Upper lobe of right lung (tissue), 1 donor: ENCODE data around the gene CDK5R1. TPM values are rescaled to one million over a fixed set of nuclear protein-coding genes. Genes with fewer than 3 reads are reported as not detected.
A peak's percentile ranks its signal among the peaks of the same experiment; 100 is the strongest.

ENCODE experiments used
- ATAC-seq: fragments of 200-7000 bp; cut with Tn5 transposase; one replicate; pipeline ENCODE4 v1.9.1; 2020; ENCODE audit warnings: mild to moderate bottlenecking, moderate library complexity
- DNase-seq: peaks from one replicate; pipeline ENCODE4 v3.0.0-alpha.2; 2020
- H3K27ac ChIP-seq: fragments of 200-600 bp; one replicate; pipeline ENCODE4 v1.8.0; 2022
- H3K27me3 ChIP-seq: fragments of 200-600 bp; one replicate; pipeline ENCODE4 v1.8.0; 2022; ENCODE audit warnings: mild to moderate bottlenecking
- H3K36me3 ChIP-seq: fragments of 200-600 bp; one replicate; pipeline ENCODE4 v1.8.0; 2022
- H3K4me1 ChIP-seq: fragments of 200-600 bp; one replicate; pipeline ENCODE4 v1.8.0; 2022
- H3K4me3 ChIP-seq: fragments of 200-600 bp; one replicate; pipeline ENCODE4 v1.8.0; 2022; ENCODE audit warnings: mild to moderate bottlenecking
- H3K9me3 ChIP-seq: fragments of 200-600 bp; one replicate; pipeline ENCODE4 v1.8.0; 2022
- intact Hi-C: fragments of 100-400 bp; cut with DNase I; formaldehyde crosslinking; loops from one replicate; pipeline ENCODE4 v1.11.0; 2022
- total RNA-seq: library from RNA; stranded (reverse); fragmentation: NEBNext Ultra II Directional; extraction: Animal tissue kit (Norgen Biotek cat#: 25700); gene quantifications from one replicate; pipeline ENCODE4 v1.2.1, GENCODE V29; 2021
- TF ChIP-seq, protein P1 (sequence below): fragments of 200-600 bp; IDR thresholded peaks from one replicate; pipeline ENCODE4 v1.8.0; 2022; ENCODE audit warnings: antibody characterized with exemption
- donor health status: DM: no; HTN: yes; CAD: no; lungs with severe emphysema.

The CDK5R1 gene
- total RNA-seq, 1 donor from 2014 or later, result 1.6 TPM

GRCh38 chr17:32460054-32460453 is 26.7 kb upstream of the CDK5R1 start:
- no peak overlapping the region for H3K27ac ChIP-seq
- H3K4me3 ChIP-seq, result no peak overlapping the region
- H3K9me3 ChIP-seq, result no peaks in the 10 kb centered on the region
- H3K27me3 ChIP-seq, result no peaks in the 10 kb centered on the region
- ATAC-seq (no peak), DNase-seq (no peak)
- intact Hi-C loops, result no loop called here
- TF ChIP-seq, protein P1, sequence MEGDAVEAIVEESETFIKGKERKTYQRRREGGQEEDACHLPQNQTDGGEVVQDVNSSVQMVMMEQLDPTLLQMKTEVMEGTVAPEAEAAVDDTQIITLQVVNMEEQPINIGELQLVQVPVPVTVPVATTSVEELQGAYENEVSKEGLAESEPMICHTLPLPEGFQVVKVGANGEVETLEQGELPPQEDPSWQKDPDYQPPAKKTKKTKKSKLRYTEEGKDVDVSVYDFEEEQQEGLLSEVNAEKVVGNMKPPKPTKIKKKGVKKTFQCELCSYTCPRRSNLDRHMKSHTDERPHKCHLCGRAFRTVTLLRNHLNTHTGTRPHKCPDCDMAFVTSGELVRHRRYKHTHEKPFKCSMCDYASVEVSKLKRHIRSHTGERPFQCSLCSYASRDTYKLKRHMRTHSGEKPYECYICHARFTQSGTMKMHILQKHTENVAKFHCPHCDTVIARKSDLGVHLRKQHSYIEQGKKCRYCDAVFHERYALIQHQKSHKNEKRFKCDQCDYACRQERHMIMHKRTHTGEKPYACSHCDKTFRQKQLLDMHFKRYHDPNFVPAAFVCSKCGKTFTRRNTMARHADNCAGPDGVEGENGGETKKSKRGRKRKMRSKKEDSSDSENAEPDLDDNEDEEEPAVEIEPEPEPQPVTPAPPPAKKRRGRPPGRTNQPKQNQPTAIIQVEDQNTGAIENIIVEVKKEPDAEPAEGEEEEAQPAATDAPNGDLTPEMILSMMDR, result no peak
- H3K36me3 ChIP-seq, result peaks cover 95% of the 10 kb centered on the region
- H3K4me1 ChIP-seq, result no peaks in the 10 kb centered on the region

DNA sequence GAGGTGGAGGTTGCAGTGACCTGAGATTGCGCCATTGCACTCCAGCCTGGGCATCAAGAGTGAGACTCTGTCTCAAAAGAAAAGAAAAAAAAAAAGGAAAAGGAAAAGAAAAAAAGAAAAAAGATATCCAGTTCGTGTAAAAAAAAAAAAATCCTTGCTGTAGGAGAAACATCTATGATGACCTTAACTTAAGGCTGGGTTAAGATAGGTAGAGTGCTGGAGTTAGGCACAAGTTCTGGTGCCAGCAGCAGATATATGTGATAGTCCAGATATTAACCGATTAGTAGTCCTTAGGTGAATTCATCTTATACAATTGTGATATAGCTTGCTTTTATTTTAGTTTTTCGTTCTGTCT is 25.3 kb upstream of the CDK5R1 start:
- Histone ChIP-seq H3K36me3 (peaks cover 97% of the 10 kb centered on the region), H3K27ac (no peak overlapping the region), H3K4me3 (no peak overlapping the region), H3K27me3 (no peaks in the 10 kb centered on the region), H3K4me1 (no peaks in the 10 kb centered on the region), H3K9me3 (no peaks in the 10 kb centered on the region)
- ATAC-seq, result no peak
- intact Hi-C loops, result no loop called here
- no peak for DNase-seq
- TF ChIP-seq, protein P1, result no peak

DNA sequence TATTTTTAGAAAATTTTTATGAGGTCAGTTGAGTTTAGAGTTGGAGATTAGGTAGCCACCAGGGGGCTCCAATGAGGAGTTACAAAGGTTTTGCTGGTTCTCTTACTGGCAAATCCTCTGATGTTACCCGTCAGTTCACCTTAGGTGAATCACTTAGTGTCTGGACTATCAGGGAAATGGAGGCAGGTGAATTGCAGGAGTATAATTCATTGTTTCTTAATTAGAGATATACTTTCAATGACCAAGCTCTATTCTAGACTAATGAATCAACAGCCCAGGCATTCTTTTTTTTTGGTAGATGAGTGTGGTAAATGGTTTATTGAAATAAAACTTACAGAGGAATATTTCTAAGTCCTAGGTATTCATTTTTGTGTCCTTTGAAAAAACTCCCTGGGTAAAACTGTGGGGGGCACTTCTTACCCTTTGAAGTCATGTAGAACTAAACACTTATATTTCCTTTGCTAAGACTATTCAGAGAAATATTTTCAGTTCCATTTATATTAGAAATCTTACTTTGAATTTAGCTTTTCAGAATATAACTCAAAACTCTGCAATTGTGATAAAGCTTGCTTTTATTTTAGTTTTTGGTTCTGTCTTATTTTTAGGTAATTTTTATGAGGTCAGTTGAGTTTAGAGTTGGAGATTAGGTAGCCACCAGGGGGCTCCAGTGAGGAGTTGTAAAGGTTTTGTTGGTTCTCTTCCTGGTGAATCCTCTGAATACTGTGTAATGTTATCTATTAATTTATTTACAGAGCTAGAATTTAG is 24.8 kb upstream of the CDK5R1 start:
- no peak overlapping the region for H3K27ac ChIP-seq
- no peaks in the 10 kb centered on the region for H3K9me3 ChIP-seq
- no peak overlapping the region for H3K4me3 ChIP-seq
- no peaks in the 10 kb centered on the region for H3K4me1 ChIP-seq
- intact Hi-C loops, result no loop called here
- ATAC-seq (peak; percentile 66), DNase-seq (no peak)
- H3K36me3 ChIP-seq, result peaks cover 97% of the 10 kb centered on the region
- TF ChIP-seq, protein P1, result peak; percentile 62
- no peaks in the 10 kb centered on the region for H3K27me3 ChIP-seq

GRCh38 chr17:32463304-32463703 is 23.5 kb upstream of the CDK5R1 start:
- TF ChIP-seq, protein P1, result no peak
- intact Hi-C loops, result no loop called here
- Histone ChIP-seq H3K27me3 (no peaks in the 10 kb centered on the region), H3K9me3 (no peaks in the 10 kb centered on the region), H3K27ac (no peak overlapping the region), H3K4me1 (no peaks in the 10 kb centered on the region), H3K36me3 (peaks cover 96% of the 10 kb centered on the region), H3K4me3 (no peak overlapping the region)
- DNase-seq (no peak), ATAC-seq (no peak)

DNA sequence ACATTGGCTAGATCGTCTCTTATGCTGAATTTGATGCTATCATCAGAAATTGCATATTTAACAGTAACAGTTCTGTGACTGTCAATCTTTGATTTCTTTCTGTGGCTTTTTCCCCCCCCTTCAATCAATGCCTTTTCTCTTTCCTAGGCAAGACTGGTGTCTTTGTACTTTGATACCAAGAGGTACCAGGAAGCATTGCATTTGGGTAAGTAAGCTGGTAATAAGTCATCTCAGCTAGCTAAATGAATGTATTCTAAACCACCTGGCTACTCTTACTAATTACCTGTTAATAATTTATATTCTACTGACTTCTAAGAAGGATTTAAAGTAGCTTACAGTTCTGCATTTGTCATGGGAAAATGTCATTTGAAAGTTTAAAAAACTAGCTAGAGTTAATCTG is 22.4 kb upstream of the CDK5R1 start:
- DNase-seq (no peak), ATAC-seq (no peak)
- Histone ChIP-seq H3K9me3 (no peaks in the 10 kb centered on the region), H3K4me1 (no peaks in the 10 kb centered on the region), H3K27me3 (no peaks in the 10 kb centered on the region), H3K4me3 (no peak overlapping the region), H3K36me3 (peaks cover 96% of the 10 kb centered on the region), H3K27ac (no peak overlapping the region)
- intact Hi-C loops, result no loop called here
- TF ChIP-seq, protein P1, result no peak

DNA sequence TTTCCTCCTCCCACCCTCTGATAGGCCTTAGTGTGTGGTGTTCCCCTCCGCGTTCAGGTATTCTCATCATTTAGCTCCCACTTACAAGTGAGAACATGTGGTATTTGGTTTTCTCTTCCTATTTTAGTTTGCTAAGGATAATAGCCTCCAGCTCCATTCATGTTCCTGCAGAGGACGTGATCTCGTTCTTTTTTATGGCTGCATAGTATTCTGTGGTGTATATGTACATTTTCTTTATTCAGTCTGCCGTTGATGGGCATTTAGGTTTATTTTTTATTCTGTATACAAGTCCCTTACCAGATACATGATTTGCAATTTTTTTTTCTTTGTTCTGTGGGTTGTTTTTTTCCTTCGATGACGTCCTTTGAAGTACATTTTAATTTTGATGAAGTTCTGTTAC is 18.8 kb upstream of the CDK5R1 start:
- DNase-seq (no peak), ATAC-seq (no peak)
- H3K27ac ChIP-seq, result no peak overlapping the region
- intact Hi-C loops, result no loop called here
- TF ChIP-seq, protein P1, result no peak
- H3K9me3 ChIP-seq, result no peaks in the 10 kb centered on the region
- H3K27me3 ChIP-seq, result no peaks in the 10 kb centered on the region
- no peaks in the 10 kb centered on the region for H3K4me1 ChIP-seq
- peaks cover 98% of the 10 kb centered on the region for H3K36me3 ChIP-seq
- H3K4me3 ChIP-seq, result no peak overlapping the region
